HG03457 (cell line): ENCODE measurements around the gene USP21.

ENCODE experiments used
- ATAC-seq: cut with Tn5 transposase; IDR thresholded peaks from one replicate; pipeline ENCODE4 v1.9.1; 2021; ENCODE audit warnings: moderate number of reproducible peaks; ENCODE audit not compliant: unreplicated experiment

The USP21 gene

GRCh38 chr1:161166669-161167548, 7.6 kb downstream of the USP21 start:
- no peak for ATAC-seq

- no peak for ATAC-seq
These were observed 9.6 kb downstream of the USP21 start for GRCh38 chr1:161168906-161169305.

GRCh38 chr1:161171191-161171590, 11.9 kb downstream of the USP21 start:
- no peak for ATAC-seq

GRCh38 chr1:161171696-161172095, 12.4 kb downstream of the USP21 start:
- no peak for ATAC-seq

- no peak for ATAC-seq
These were observed 13.0 kb downstream of the USP21 start for GRCh38 chr1:161172349-161172748.

- ATAC-seq, result no peak
These were observed 13.6 kb downstream of the USP21 start for GRCh38 chr1:161172776-161173376.

- ATAC-seq, result no peak
These were observed 14.4 kb downstream of the USP21 start for GRCh38 chr1:161173711-161174110.

- no peak for ATAC-seq
These were observed 15.6 kb downstream of the USP21 start for GRCh38 chr1:161174911-161175310.

GRCh38 chr1:161175771-161176453, 16.6 kb downstream of the USP21 start:
- ATAC-seq, result no peak

- ATAC-seq, result peak; percentile 18
These were observed 17.3 kb downstream of the USP21 start for GRCh38 chr1:161176468-161177111.

GRCh38 chr1:161177112-161177935, 18.0 kb downstream of the USP21 start, which contains the start of gene B4GALT3:
Gene B4GALT3 (minus strand): TSS chr1:161177507. CDS start chr1:161176060, 1,447 bp downstream.
- peak; percentile 48 for ATAC-seq

- ATAC-seq, result no peak
These were observed 18.6 kb downstream of the USP21 start for GRCh38 chr1:161177936-161178244.

GRCh38 chr1:161179698-161180097, 20.4 kb downstream of the USP21 start:
- ATAC-seq, result no peak

- ATAC-seq, result no peak
These were observed 21.3 kb downstream of the USP21 start for GRCh38 chr1:161180639-161181038.

- ATAC-seq, result no peak
These were observed 22.9 kb downstream of the USP21 start for GRCh38 chr1:161182214-161182613.

GRCh38 chr1:161185282-161185682, 26.0 kb downstream of the USP21 start:
- peak; percentile 53 for ATAC-seq

GRCh38 chr1:161185732-161186311, 26.5 kb downstream of the USP21 start:
- ATAC-seq, result peak; percentile 15

GRCh38 chr1:161187311-161187710, 28.0 kb downstream of the USP21 start:
- no peak for ATAC-seq

GRCh38 chr1:161188381-161188780, 29.1 kb downstream of the USP21 start:
- no peak for ATAC-seq

- ATAC-seq, result no peak
These were observed 29.7 kb downstream of the USP21 start for GRCh38 chr1:161189036-161189435.
